Transverse colon (tissue), 4 donors: ENCODE measurements around the gene KNOP1. TPM values are rescaled to one million over a fixed set of nuclear protein-coding genes. Genes with fewer than 3 reads are reported as not detected.

ENCODE experiments used
- DNase-seq: peaks from one replicate; pipeline ENCODE4 v3.0.0-alpha.2; 2019
- H3K27ac ChIP-seq, 4 donors: fragments of 200-600 bp; sonication (generic); 2 replicates each; pipeline ENCODE4 v1.5.1; 2016 to 2018; ENCODE audit warnings: inconsistent platforms in 4 of 4
- H3K27me3 ChIP-seq: fragments of 200-600 bp; sonication (generic); 2 replicates; pipeline ENCODE4 v1.5.1; 2017; ENCODE audit warnings: inconsistent platforms
- H3K36me3 ChIP-seq, 4 donors: fragments of 200-600 bp; sonication (generic); 2 replicates each; pipeline ENCODE4 v1.5.1; 2017 to 2019; ENCODE audit warnings: inconsistent platforms in 4 of 4
- H3K4me1 ChIP-seq, 4 donors: fragments of 200-600 bp; sonication (generic); 2 replicates each; pipeline ENCODE4 v1.5.1; 2017 to 2020; ENCODE audit warnings: inconsistent platforms in 4 of 4
- H3K4me3 ChIP-seq, 4 donors: fragments of 200-600 bp; sonication (generic); 1 replicate in 1 of 4; 2 replicates in 3 of 4; pipeline versions ENCODE4 v1.5.1 to v1.6.1; 2017 to 2019; ENCODE audit warnings: inconsistent platforms in 4 of 4
- H3K9me3 ChIP-seq, 2 donors: fragments of 200-600 bp; sonication (generic); 2 replicates each; pipeline ENCODE4 v1.5.1; 2017 to 2019; ENCODE audit warnings: inconsistent platforms in 2 of 2
- EP300 ChIP-seq: sonication (generic); formaldehyde crosslinking; IDR thresholded peaks from one replicate; pipeline ENCODE4 v1.6.1; 2017; ENCODE audit warnings: antibody characterized with exemption, low read depth
- POLR2A ChIP-seq: fragments of 450-650 bp; IDR thresholded peaks from one replicate; pipeline ENCODE4 v1.6.1; 2016; ENCODE audit warnings: antibody characterized with exemption, mild to moderate bottlenecking, moderate library complexity
- POLR2AphosphoS5 ChIP-seq, 3 donors: sonication (generic); formaldehyde crosslinking; IDR thresholded peaks; one replicate each; pipeline ENCODE4 v1.6.1; 2016; ENCODE audit warnings: antibody characterized with exemption in 3 of 3
- WGBS, 2 donors: methylation state at CpG; one replicate each; pipeline ENCODE4 v1.1.5; 2018; ENCODE audit warnings: low coverage in 1 of 2; 5-methylcytosine and 5-hydroxymethylcytosine counted together
- in situ Hi-C, 4 donors: fragments of 200-750 bp; cut with MboI; loops; one replicate each; pipeline versions ENCODE4 v1.15.0 to v1.15.1; 2017; ENCODE audit warnings: low sequenced_read_pairs in 3 of 4, low pct_ligation_motif_present in 1 of 4, low pct_unique_long_range_greater_than_20kb in 1 of 4
- intact Hi-C: fragments of 100-400 bp; cut with DNase I; formaldehyde crosslinking; loops from one replicate; pipeline ENCODE4 v1.15.1; 2023; ENCODE audit warnings: low total_unique reads
- total RNA-seq, 4 donors: library from RNA; depleted of rRNA; stranded (reverse); fragments of >200 nt; gene quantifications; one replicate each; pipeline ENCODE4 v1.1.0, GENCODE V29; 2016
- TF ChIP-seq, protein P1 (sequence below), 5 experiments: fragments of 200-600 bp in 3 of 5; fragments of 450-650 bp in 2 of 5; sonication (generic) in 3 of 5; IDR thresholded peaks; 1 replicate in 2 of 5; 2 replicates in 3 of 5; pipeline ENCODE4 v1.5.1; 2016 to 2017; ENCODE audit warnings: antibody characterized with exemption in 5 of 5, inconsistent platforms in 3 of 5, mild to moderate bottlenecking in 2 of 5, moderate library complexity in 1 of 5

Gene KNOP1
- total RNA-seq, 4 donors from 2014 or later, result 4.4 to 25.8 (median 12.7) TPM

DNA sequence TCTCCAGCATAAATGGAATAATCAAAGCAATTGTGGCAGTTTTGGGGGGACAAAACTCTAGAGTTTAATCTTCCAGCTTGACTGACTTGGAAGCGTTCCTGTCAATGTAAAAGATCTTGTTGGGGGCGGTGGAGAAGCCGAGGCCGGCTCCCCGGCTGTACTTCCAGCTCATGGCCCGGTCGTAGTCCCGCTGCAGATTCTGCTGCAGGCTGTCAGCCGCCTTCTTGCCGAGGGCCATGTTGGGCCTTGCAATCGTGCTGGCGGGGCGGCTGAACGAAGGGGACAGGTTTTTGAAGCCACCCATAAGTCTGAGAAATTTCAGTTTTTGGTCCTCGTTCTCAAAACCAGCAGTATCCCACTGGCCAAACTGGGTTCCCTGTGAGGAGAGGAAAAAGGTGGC lies 11.2 kb downstream of the KNOP1 start:
- TF ChIP-seq POLR2AphosphoS5 (IDR thresholded peaks at IDR 0.05) (no peak), POLR2A (no peak), EP300 (no peak)
- TF ChIP-seq, protein P1, sequence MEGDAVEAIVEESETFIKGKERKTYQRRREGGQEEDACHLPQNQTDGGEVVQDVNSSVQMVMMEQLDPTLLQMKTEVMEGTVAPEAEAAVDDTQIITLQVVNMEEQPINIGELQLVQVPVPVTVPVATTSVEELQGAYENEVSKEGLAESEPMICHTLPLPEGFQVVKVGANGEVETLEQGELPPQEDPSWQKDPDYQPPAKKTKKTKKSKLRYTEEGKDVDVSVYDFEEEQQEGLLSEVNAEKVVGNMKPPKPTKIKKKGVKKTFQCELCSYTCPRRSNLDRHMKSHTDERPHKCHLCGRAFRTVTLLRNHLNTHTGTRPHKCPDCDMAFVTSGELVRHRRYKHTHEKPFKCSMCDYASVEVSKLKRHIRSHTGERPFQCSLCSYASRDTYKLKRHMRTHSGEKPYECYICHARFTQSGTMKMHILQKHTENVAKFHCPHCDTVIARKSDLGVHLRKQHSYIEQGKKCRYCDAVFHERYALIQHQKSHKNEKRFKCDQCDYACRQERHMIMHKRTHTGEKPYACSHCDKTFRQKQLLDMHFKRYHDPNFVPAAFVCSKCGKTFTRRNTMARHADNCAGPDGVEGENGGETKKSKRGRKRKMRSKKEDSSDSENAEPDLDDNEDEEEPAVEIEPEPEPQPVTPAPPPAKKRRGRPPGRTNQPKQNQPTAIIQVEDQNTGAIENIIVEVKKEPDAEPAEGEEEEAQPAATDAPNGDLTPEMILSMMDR (IDR thresholded peaks at IDR 0.05), result no peak
- Histone ChIP-seq H3K4me1 (peaks cover 0 to 4% (median 0%) of the 10 kb centered on the region in 4 donors), H3K4me3 (no peak overlapping the region), H3K27me3 (no peaks in the 10 kb centered on the region), H3K36me3 (peaks cover 0 to 7% (median 3%) of the 10 kb centered on the region in 4 donors), H3K27ac (no peak overlapping the region), H3K9me3 (no peaks in the 10 kb centered on the region)
- in situ Hi-C loops (loop anchor here in 1 of 4 donors (25.0 kb wide), 1 partner anchor 180 kb away; the partner anchor contains the start of gene GPRC5B), intact Hi-C loops (no loop called here)
- no peak for DNase-seq
- 95 to 100% methylated on average over 5 to 15 of the region's 15 CpGs for WGBS, 2 donors

DNA sequence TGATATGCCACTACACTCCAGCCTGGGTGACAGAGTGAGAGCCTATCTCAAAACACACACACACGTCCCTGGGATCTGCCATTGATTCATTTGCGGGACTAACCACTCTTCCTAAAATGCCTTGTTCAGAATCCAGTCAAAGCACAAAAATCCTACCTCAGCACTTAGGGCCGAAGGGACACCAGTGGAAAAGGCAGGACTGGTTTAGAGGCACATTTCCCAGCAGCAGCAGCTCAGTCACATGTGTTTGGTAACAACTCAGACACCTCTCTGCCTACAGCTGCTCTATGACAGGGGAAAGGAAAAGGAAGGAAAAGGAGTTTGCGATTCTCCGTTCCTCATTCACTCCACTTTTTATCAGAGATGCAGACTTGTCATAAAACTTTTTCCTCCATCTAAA lies 12.2 kb downstream of the KNOP1 start:
- TF ChIP-seq POLR2A (no peak), POLR2AphosphoS5 (IDR thresholded peaks at IDR 0.05) (no peak), EP300 (no peak)
- TF ChIP-seq, protein P1 (IDR thresholded peaks at IDR 0.05), result no peak
- peaks cover 0 to 7% (median 3%) of the 10 kb centered on the region in 4 donors for H3K4me1 ChIP-seq
- H3K27ac ChIP-seq, result peak overlapping the region in 2 of 4 donors; percentile 54 to 61
- H3K9me3 ChIP-seq, result no peaks in the 10 kb centered on the region
- 89% methylated on average over 5 of the region's 5 CpGs; no CpG with 5 or more reads in 1 of the 2 donors for WGBS, 2 donors
- no peaks in the 10 kb centered on the region for H3K27me3 ChIP-seq
- in situ Hi-C loops (loop anchor here in 1 of 4 donors (25.0 kb wide), 1 partner anchor 181 kb away; the partner anchor contains the start of gene GPRC5B), intact Hi-C loops (no loop called here)
- H3K36me3 ChIP-seq, result peaks cover 0 to 7% (median 3%) of the 10 kb centered on the region in 4 donors
- no peak overlapping the region for H3K4me3 ChIP-seq
- no peak for DNase-seq

DNA sequence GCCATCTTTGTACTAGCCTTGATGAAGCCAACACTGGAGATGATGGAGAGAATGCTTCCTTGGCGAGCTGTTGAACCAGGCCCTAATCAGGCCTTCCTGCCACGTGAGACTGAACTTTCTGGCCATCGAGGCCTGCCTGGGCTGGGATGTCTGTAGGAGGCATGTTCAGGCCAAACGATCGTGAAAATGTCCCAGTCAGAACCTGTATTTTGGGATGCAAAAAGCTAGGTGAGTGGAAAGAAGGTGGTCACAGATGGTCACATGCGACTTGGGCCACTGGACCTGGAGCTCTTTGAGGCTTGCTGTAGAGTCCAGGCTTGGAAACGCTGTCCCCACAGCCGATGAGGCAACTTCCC lies 12.9 kb downstream of the KNOP1 start:
- TF ChIP-seq POLR2A (no peak), EP300 (no peak), POLR2AphosphoS5 (IDR thresholded peaks at IDR 0.05) (no peak)
- TF ChIP-seq, protein P1 (IDR thresholded peaks at IDR 0.05), result no peak
- Histone ChIP-seq H3K9me3 (no peaks in the 10 kb centered on the region), H3K4me1 (peaks cover 4 to 14% (median 8%) of the 10 kb centered on the region in 4 donors), H3K36me3 (peaks cover 0 to 7% (median 3%) of the 10 kb centered on the region in 4 donors), H3K4me3 (no peak overlapping the region), H3K27me3 (no peaks in the 10 kb centered on the region), H3K27ac (peak overlapping the region; percentile 41 to 61 (median 54))
- 96% methylated on average over 8 of the region's 8 CpGs; no CpG with 5 or more reads in 1 of the 2 donors for WGBS, 2 donors
- in situ Hi-C loops, result loop anchor here in 1 of 4 donors (25.0 kb wide), 1 partner anchor 182 kb away; the partner anchor contains the start of gene GPRC5B
- no peak for DNase-seq
- intact Hi-C loops, result no loop called here

DNA sequence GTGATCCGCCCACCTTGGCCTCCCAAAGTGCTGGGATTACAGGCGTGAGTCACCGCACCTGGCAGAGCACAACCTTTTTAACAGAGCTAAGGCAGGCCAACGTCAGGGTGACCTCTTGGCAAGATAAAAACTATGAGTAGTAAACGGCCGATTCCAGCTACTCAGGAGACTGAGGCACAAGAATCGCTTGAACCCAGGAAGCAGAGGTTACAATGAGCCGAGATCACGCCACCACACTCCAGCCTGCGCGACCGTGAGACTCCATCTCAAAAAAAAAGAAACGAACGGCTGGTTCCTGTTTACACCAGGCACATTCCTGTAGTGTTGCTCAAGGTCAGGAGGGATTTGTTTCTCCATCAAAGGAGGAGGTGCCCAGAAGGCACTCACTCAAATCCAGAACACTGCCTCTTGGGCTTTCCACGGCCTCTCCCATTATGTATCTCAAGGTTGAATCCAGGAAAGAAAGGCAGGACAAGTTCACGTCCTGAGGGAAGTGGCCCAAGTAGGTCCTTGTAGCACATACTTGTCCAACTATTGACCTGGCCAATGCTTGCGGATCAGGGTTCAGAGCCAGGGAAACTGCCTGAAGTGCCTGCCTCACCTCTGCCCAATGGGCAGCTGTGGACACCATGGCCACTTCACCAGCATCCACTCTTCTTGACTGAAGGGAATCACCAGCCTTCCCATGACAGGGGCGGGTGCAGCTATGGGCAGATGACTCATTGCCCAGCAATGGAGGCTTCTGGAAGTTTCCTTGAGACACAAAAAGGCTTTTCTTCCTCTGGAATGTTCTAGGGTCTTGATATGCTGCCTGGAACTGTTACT lies 13.5 kb downstream of the KNOP1 start:
- Histone ChIP-seq H3K36me3 (peaks cover 0 to 7% (median 3%) of the 10 kb centered on the region in 4 donors), H3K27ac (peak overlapping the region; percentile 41 to 61 (median 54)), H3K4me3 (no peak overlapping the region), H3K27me3 (no peaks in the 10 kb centered on the region), H3K4me1 (peaks cover 4 to 20% (median 14%) of the 10 kb centered on the region in 4 donors), H3K9me3 (no peaks in the 10 kb centered on the region)
- TF ChIP-seq EP300 (no peak), POLR2A (no peak), POLR2AphosphoS5 (IDR thresholded peaks at IDR 0.05) (peak in 2 of 3 donors; percentile 18 to 37)
- TF ChIP-seq, protein P1 (IDR thresholded peaks at IDR 0.05), result no peak
- in situ Hi-C loops, result loop anchor here in 1 of 4 donors (25.0 kb wide), 1 partner anchor 183 kb away; the partner anchor contains the start of gene GPRC5B
- DNase-seq, result no peak
- 76 to 92% methylated on average over 4 to 17 of the region's 18 CpGs for WGBS, 2 donors
- intact Hi-C loops, result no loop called here
